Bronchial smooth muscle cell (primary cell): ENCODE measurements around the gene OR56A3. TPM values are rescaled to one million over a fixed set of nuclear protein-coding genes. Genes with fewer than 3 reads are reported as not detected.

Source experiments
- total RNA-seq: library from RNA; depleted of rRNA; stranded (reverse); fragments of >200 nt; gene quantifications from 2 replicates; pipeline ENCODE4 v1.2.1, GENCODE V29; 2014

Gene OR56A3
- not detected in 2 replicates for total RNA-seq

GRCh38 chr11:5941951-5942350 is at the start of gene OR56A3:
OR56A3 (plus strand) TSS chr11:5942251; CDS start chr11:5947347, 5,096 bp downstream.

DNA sequence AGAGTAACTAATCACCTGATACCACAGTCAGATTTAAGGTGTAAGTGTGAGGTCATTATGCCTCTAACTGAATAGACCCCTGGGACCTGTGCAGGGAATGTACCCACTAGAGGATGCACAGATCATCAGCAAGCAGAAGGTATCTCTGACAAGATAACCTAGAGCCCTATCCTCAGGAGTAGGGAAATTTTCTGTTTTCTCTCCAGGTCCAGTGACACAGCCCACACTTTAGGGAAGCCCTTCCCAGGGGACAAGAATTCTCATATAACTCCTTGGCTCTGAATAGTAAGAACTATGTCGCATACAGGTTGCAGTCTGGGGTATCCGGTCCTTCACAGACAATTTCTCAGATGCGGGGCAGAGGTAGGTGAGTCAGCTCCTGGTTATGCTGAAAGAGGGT is 49.1 kb upstream of the OR56A3 start, which contains the start of gene OR52E5:
Gene OR52E5 (plus strand): TSS at position 301 of the 400 bp plus-strand sequence. CDS start 7,569 bp downstream, outside the sequence.

DNA sequence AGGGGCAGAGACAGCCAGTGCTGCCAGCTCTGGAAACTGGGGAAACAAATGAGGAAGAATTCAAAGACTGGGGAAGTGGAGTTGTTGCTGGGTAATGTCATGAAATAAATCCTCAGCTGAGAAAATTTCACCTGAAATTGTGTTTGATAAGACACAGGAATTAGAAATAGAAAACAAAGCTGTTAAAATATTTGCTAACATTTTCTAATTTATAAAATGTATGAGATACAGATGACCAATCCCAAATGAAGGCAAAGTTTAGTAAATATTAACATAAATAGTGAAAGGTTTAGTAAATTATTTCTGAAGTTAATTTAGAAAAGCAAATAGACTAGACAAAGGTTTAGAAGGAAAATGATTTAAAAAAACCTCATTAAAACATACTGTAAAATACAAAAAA is 26.3 kb downstream of the OR56A3 start, which contains the start of gene OR56A5:
Gene OR56A5 (minus strand): TSS at position 101 of the 400 bp plus-strand sequence. CDS start 0 bp downstream, at position 101.

GRCh38 chr11:5986885-5987284 is 44.8 kb downstream of the OR56A3 start, which contains the start of gene OR52L1:
OR52L1 (minus strand) TSS chr11:5986985; CDS start chr11:5986930, 55 bp downstream.

Other genes with a start within 250 kb of the OR56A3 start
- gene OR56B1, start 205.8 kb upstream of the OR56A3 start, total RNA-seq: under 0.01 TPM in 1 of 2 replicates, not detected in the other
- 0.17 TPM in 1 of 2 replicates, not detected in the other for gene OR52N4, start 188.0 kb upstream of the OR56A3 start, total RNA-seq
- not detected in 2 replicates for gene OR52N5, start 158.9 kb upstream of the OR56A3 start, total RNA-seq
- gene OR52N1, start 151.0 kb upstream of the OR56A3 start, total RNA-seq: not detected in 2 replicates
- gene OR52N2, start 133.3 kb upstream of the OR56A3 start, total RNA-seq: not detected in 2 replicates
- gene OR52E6, start 100.4 kb upstream of the OR56A3 start, total RNA-seq: not detected in 2 replicates
- not detected in 2 replicates for gene OR52E8, start 84.6 kb upstream of the OR56A3 start, total RNA-seq
- not detected in 2 replicates for gene OR52E4, start 61.6 kb upstream of the OR56A3 start, total RNA-seq
- gene OR52E5, start 49.0 kb upstream of the OR56A3 start, total RNA-seq: not detected in 2 replicates
- not detected in 2 replicates for gene OR56A5, start 26.2 kb downstream of the OR56A3 start, total RNA-seq
- not detected in 2 replicates for gene OR52L1, start 44.7 kb downstream of the OR56A3 start, total RNA-seq
- gene OR56A4, start 64.7 kb downstream of the OR56A3 start, total RNA-seq: not detected in 2 replicates
- under 0.01 TPM in 1 of 2 replicates, not detected in the other for gene OR56A1, start 88.5 kb downstream of the OR56A3 start, total RNA-seq
- not detected in 2 replicates for gene OR56B4, start 165.4 kb downstream of the OR56A3 start, total RNA-seq
- not detected in 2 replicates for gene OR52B2, start 228.1 kb downstream of the OR56A3 start, total RNA-seq